Vagina (tissue), 2 donors: ENCODE measurements around the gene FBXO34. TPM values are rescaled to one million over a fixed set of nuclear protein-coding genes. Genes with fewer than 3 reads are reported as not detected.

Experiments used
- DNase-seq, 2 donors: peaks; one replicate each; pipeline ENCODE4 v3.0.0-alpha.2; 2017; ENCODE audit errors: extremely low spot score in 2 of 2
- H3K27ac ChIP-seq: fragments of 200-600 bp; sonication (generic); one replicate; pipeline ENCODE4 v1.5.1; 2019
- H3K27me3 ChIP-seq: fragments of 200-600 bp; sonication (generic); one replicate; pipeline ENCODE4 v1.5.1; 2019
- H3K36me3 ChIP-seq, 2 donors: fragments of 200-600 bp; sonication (generic); one replicate each; pipeline ENCODE4 v1.5.1; 2017 to 2019
- H3K4me1 ChIP-seq: fragments of 200-600 bp; sonication (generic); one replicate; pipeline ENCODE4 v1.5.1; 2019
- H3K4me3 ChIP-seq, 2 donors: fragments of 200-600 bp; sonication (generic); 1 replicate in 1 of 2; 2 replicates in 1 of 2; pipeline ENCODE4 v1.5.1; 2016 to 2019
- H3K9me3 ChIP-seq: fragments of 200-600 bp; sonication (generic); one replicate; pipeline ENCODE4 v1.5.1; 2019
- CTCF ChIP-seq, 3 experiments: fragments of 450-650 bp in 2 of 3; fragments of 200-600 bp in 1 of 3; sonication (generic) in 1 of 3; IDR thresholded peaks; one replicate each; pipeline ENCODE4 v1.5.1; 2017 to 2019; ENCODE audit warnings: antibody characterized with exemption in 3 of 3, mild to moderate bottlenecking in 2 of 3, moderate library complexity in 2 of 3
- POLR2A ChIP-seq, 2 donors: fragments of 450-650 bp; IDR thresholded peaks; one replicate each; pipeline ENCODE4 v1.6.1; 2017; ENCODE audit warnings: antibody characterized with exemption in 2 of 2, mild to moderate bottlenecking in 2 of 2, moderate library complexity in 2 of 2
- POLR2AphosphoS5 ChIP-seq, 2 donors: sonication (generic); formaldehyde crosslinking; IDR thresholded peaks; one replicate each; pipeline ENCODE4 v1.9.0; 2017; ENCODE audit warnings: antibody characterized with exemption in 2 of 2, mild to moderate bottlenecking in 2 of 2, low read depth in 1 of 2; ENCODE audit not compliant: insufficient read depth in 1 of 2
- intact Hi-C: fragments of 100-400 bp; cut with DNase I; formaldehyde crosslinking; loops from one replicate; pipeline ENCODE4 v1.15.1; 2023
- total RNA-seq: library from RNA; depleted of rRNA; stranded (reverse); fragments of >200 nt; gene quantifications from one replicate; pipeline ENCODE4 v1.2.3, GENCODE V29; 2016

Gene FBXO34
- total RNA-seq, 1 donor from 2014 or later, result 24.6 TPM

GRCh38 chr14:55349565-55349964, 78.3 kb downstream of the FBXO34 start:
- H3K4me1 ChIP-seq, result peaks cover 61% of the 10 kb centered on the region
- intact Hi-C loops, result no loop called here

GRCh38 chr14:55350461-55350860, 79.2 kb downstream of the FBXO34 start:
- intact Hi-C loops, result no loop called here
- H3K4me3 ChIP-seq, result no peak overlapping the region
- DNase-seq, result no peak

More at GRCh38 chr14:55349565-55349964, 78.3 kb downstream of the FBXO34 start:
- Histone ChIP-seq H3K9me3 (no peaks in the 10 kb centered on the region), H3K4me3 (no peak overlapping the region), H3K36me3 (peaks cover 0 to 24% of the 10 kb centered on the region in 2 donors), H3K27ac (peak overlapping the region; percentile 38), H3K27me3 (no peaks in the 10 kb centered on the region)
- no peak for DNase-seq
- TF ChIP-seq POLR2AphosphoS5 (IDR thresholded peaks at IDR 0.05; ENCODE audit: insufficient read depth in 1 of 2, low read depth in 1 of 2) (no peak), CTCF (IDR thresholded peaks at IDR 0.05) (no peak), POLR2A (IDR thresholded peaks at IDR 0.05) (no peak)

GRCh38 chr14:55351111-55351510, 79.9 kb downstream of the FBXO34 start:
- TF ChIP-seq POLR2AphosphoS5 (IDR thresholded peaks at IDR 0.05; ENCODE audit: insufficient read depth in 1 of 2, low read depth in 1 of 2), result no peak
- no peak for TF ChIP-seq POLR2A (IDR thresholded peaks at IDR 0.05)
- TF ChIP-seq CTCF (IDR thresholded peaks at IDR 0.05), result no peak
- H3K4me1 ChIP-seq, result peaks cover 55% of the 10 kb centered on the region
- no peak overlapping the region for H3K4me3 ChIP-seq
- DNase-seq, result no peak
- intact Hi-C loops, result no loop called here
- peaks cover 0 to 26% of the 10 kb centered on the region in 2 donors for H3K36me3 ChIP-seq
- no peaks in the 10 kb centered on the region for H3K9me3 ChIP-seq
- no peak overlapping the region for H3K27ac ChIP-seq
- no peaks in the 10 kb centered on the region for H3K27me3 ChIP-seq

More at GRCh38 chr14:55350461-55350860, 79.2 kb downstream of the FBXO34 start:
- Histone ChIP-seq H3K36me3 (peaks cover 0 to 26% of the 10 kb centered on the region in 2 donors), H3K9me3 (no peaks in the 10 kb centered on the region), H3K4me1 (peaks cover 61% of the 10 kb centered on the region), H3K27me3 (no peaks in the 10 kb centered on the region), H3K27ac (no peak overlapping the region)
- TF ChIP-seq CTCF (IDR thresholded peaks at IDR 0.05) (no peak), POLR2A (IDR thresholded peaks at IDR 0.05) (no peak), POLR2AphosphoS5 (IDR thresholded peaks at IDR 0.05; ENCODE audit: insufficient read depth in 1 of 2, low read depth in 1 of 2) (no peak)

GRCh38 chr14:55352201-55352600, 81.0 kb downstream of the FBXO34 start:
- H3K4me3 ChIP-seq, result no peak overlapping the region
- peaks cover 0 to 26% of the 10 kb centered on the region in 2 donors for H3K36me3 ChIP-seq
- intact Hi-C loops, result no loop called here
- H3K4me1 ChIP-seq, result peaks cover 44% of the 10 kb centered on the region
- no peaks in the 10 kb centered on the region for H3K9me3 ChIP-seq
- no peak for TF ChIP-seq POLR2AphosphoS5 (IDR thresholded peaks at IDR 0.05; ENCODE audit: insufficient read depth in 1 of 2, low read depth in 1 of 2)
- no peak for TF ChIP-seq CTCF (IDR thresholded peaks at IDR 0.05)
- no peak for TF ChIP-seq POLR2A (IDR thresholded peaks at IDR 0.05)
- DNase-seq, result peak in 1 of 2 donors; percentile 80
- H3K27me3 ChIP-seq, result no peaks in the 10 kb centered on the region
- H3K27ac ChIP-seq, result no peak overlapping the region

- peaks cover 0 to 26% of the 10 kb centered on the region in 2 donors for H3K36me3 ChIP-seq
- H3K27me3 ChIP-seq, result no peaks in the 10 kb centered on the region
- no peaks in the 10 kb centered on the region for H3K9me3 ChIP-seq
- DNase-seq, result peak in 1 of 2 donors; percentile 81
- no peak for TF ChIP-seq CTCF (IDR thresholded peaks at IDR 0.05)
- TF ChIP-seq POLR2A (IDR thresholded peaks at IDR 0.05), result no peak
- no peak for TF ChIP-seq POLR2AphosphoS5 (IDR thresholded peaks at IDR 0.05; ENCODE audit: insufficient read depth in 1 of 2, low read depth in 1 of 2)
- peaks cover 27% of the 10 kb centered on the region for H3K4me1 ChIP-seq
- intact Hi-C loops, result no loop called here
- H3K4me3 ChIP-seq, result no peak overlapping the region
- H3K27ac ChIP-seq, result no peak overlapping the region
These were observed 82.7 kb downstream of the FBXO34 start for GRCh38 chr14:55353686-55354467.
